ENCODE data around the gene ATF5.

The ATF5 gene

DNA sequence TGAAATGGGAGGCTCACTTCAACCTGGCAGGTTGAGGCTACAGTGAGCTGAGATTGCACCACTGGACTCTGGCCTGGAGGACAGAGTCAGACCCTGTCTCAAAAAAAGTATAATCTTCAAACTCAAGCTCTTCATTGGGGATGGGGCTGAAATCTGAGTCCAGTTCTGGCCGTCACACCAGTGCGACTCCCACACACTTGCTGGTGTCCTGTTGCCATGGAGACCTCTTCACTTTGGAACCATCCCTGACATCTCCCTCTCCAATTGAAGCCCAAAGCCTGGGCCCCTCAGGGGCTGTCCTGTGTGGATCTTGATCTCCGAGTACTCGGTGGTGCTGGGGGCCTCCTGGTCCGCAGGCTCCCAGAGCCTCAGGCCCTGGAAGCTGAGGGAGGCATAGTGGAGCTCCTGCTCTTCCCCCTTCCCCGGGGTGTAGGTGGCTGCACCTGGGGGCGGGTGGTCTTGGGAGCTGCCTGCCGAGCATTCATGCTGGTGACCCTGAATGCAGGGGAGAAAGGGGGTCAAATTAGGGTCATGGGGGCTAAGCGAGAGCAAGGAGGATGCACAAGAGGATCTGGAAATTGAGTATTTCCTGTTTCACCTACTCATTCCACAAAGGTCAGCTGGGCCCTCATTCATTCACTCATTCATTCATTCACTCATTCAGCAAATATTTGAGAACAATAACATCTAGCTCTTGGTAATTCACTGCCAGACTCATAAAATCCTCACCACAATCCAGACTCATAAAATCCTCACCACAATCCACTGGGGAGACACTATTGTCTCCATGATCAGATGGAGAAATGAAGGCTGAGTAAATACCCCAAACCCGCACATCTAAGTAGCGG lies 21.0 kb downstream of the ATF5 start:
- DNase-seq (ENCODE audit: low spot score) (no peak), ATAC-seq (ENCODE audit: low read depth) (no peak)
- Histone ChIP-seq H3K27me3 (ENCODE audit: insufficient read depth, poor library complexity, severe bottlenecking) (no peaks in the 10 kb centered on the region), H3K36me3 (ENCODE audit: low read depth) (no peaks in the 10 kb centered on the region), H3K27ac (ENCODE audit: poor library complexity, severe bottlenecking) (no peak overlapping the region), H3K9me3 (ENCODE audit: severe bottlenecking) (peaks cover 3% of the 10 kb centered on the region), H3K4me3 (ENCODE audit: severe bottlenecking) (no peak overlapping the region), H3K4me1 (ENCODE audit: insufficient read depth, poor library complexity, severe bottlenecking) (no peaks in the 10 kb centered on the region)
- TF ChIP-seq CTCF (IDR thresholded peaks at IDR 0.05; ENCODE audit: poor library complexity, severe bottlenecking) = no peak

DNA sequence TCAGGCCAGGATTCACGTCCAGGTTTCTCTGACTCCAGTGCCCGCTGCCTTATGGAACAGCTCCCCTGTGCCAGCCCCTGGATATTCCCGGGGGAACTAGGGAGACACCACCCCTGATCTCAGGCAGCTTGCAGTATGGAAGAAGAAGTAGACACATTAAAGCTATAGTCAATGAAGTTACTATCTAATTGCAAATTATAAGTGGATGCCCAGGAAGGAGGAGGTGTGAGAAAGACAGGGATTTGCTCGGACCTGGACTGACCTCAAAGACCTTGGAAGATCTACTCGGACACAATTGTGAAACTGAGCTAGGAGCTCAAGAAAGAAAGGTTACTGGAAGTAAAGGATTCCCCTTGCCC lies 21.6 kb downstream of the ATF5 start:
- no peak overlapping the region for H3K27ac ChIP-seq (ENCODE audit: poor library complexity, severe bottlenecking)
- no peaks in the 10 kb centered on the region for H3K36me3 ChIP-seq (ENCODE audit: low read depth)
- no peaks in the 10 kb centered on the region for H3K4me1 ChIP-seq (ENCODE audit: insufficient read depth, poor library complexity, severe bottlenecking)
- H3K9me3 ChIP-seq (ENCODE audit: severe bottlenecking) = peaks cover 3% of the 10 kb centered on the region
- no peak for ATAC-seq (ENCODE audit: low read depth)
- DNase-seq (ENCODE audit: low spot score) = no peak
- no peak for TF ChIP-seq CTCF (IDR thresholded peaks at IDR 0.05; ENCODE audit: poor library complexity, severe bottlenecking)
- H3K4me3 ChIP-seq (ENCODE audit: severe bottlenecking) = no peak overlapping the region
- H3K27me3 ChIP-seq (ENCODE audit: insufficient read depth, poor library complexity, severe bottlenecking) = no peaks in the 10 kb centered on the region

DNA sequence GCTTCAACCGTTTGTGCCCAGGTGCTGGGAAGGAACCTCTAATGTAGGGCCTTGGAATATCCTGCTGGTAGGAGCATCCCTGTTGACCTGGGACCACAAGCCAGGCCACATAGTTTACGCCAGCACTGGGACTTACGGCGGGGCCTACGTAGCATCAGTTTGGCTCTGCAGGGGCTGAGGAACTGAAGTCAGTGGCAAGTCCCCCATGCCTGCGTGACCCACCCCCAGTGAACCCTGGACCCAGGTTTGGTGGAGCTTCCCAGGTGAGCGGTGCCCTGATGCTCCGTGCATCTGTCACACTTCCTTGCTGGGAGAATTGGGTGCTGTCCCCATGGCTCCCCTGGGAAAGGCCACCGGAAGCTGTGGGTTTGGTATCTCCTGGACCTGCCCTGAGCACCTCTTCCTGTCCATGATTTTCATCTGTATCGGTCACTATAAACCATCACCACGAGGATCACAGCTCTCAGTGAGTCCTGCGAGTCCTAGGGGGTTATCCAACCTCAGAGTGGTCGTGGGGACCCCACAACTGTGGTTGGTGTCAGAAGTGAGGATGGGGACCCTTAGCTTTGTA lies 22.0 kb downstream of the ATF5 start:
- no peaks in the 10 kb centered on the region for H3K36me3 ChIP-seq (ENCODE audit: low read depth)
- ATAC-seq (ENCODE audit: low read depth) (no peak), DNase-seq (ENCODE audit: low spot score) (no peak)
- H3K27me3 ChIP-seq (ENCODE audit: insufficient read depth, poor library complexity, severe bottlenecking) = no peaks in the 10 kb centered on the region
- no peaks in the 10 kb centered on the region for H3K4me1 ChIP-seq (ENCODE audit: insufficient read depth, poor library complexity, severe bottlenecking)
- no peak overlapping the region for H3K27ac ChIP-seq (ENCODE audit: poor library complexity, severe bottlenecking)
- no peak overlapping the region for H3K4me3 ChIP-seq (ENCODE audit: severe bottlenecking)
- peaks cover 3% of the 10 kb centered on the region for H3K9me3 ChIP-seq (ENCODE audit: severe bottlenecking)
- TF ChIP-seq CTCF (IDR thresholded peaks at IDR 0.05; ENCODE audit: poor library complexity, severe bottlenecking) = no peak

GRCh38 chr19:49951806-49952478 lies 22.9 kb downstream of the ATF5 start:
- H3K27me3 ChIP-seq (ENCODE audit: insufficient read depth, poor library complexity, severe bottlenecking) = peaks cover under 1% of the 10 kb centered on the region
- no peak for ATAC-seq (ENCODE audit: low read depth)
- no peak for DNase-seq (ENCODE audit: low spot score)
- peaks cover 3% of the 10 kb centered on the region for H3K9me3 ChIP-seq (ENCODE audit: severe bottlenecking)
- no peaks in the 10 kb centered on the region for H3K4me1 ChIP-seq (ENCODE audit: insufficient read depth, poor library complexity, severe bottlenecking)
- no peak for TF ChIP-seq CTCF (IDR thresholded peaks at IDR 0.05; ENCODE audit: poor library complexity, severe bottlenecking)
- no peak overlapping the region for H3K27ac ChIP-seq (ENCODE audit: poor library complexity, severe bottlenecking)
- no peaks in the 10 kb centered on the region for H3K36me3 ChIP-seq (ENCODE audit: low read depth)
- H3K4me3 ChIP-seq (ENCODE audit: severe bottlenecking) = no peak overlapping the region

Data from RWPE2 (cell line).